AG09309 (cell line): ENCODE results near the gene PTPN14.
"Not testable (repeated sequence)": the region's sequence is repeated elsewhere in the genome, so short reads cannot be mapped to it uniquely, and the experiment has no call there.

Experiments
- DNase-seq: peaks from one replicate; pipeline ENCODE4 v3.0.0-alpha.2; 2010; ENCODE audit warnings: low read depth
- H3K4me3 ChIP-seq: 2 replicates; pipeline ENCODE4 v1.5.1; 2011; ENCODE audit warnings: mild to moderate bottlenecking, low read depth, low read length, moderate library complexity; ENCODE audit not compliant: control insufficient read depth
- TF ChIP-seq, protein P1 (sequence below): IDR thresholded peaks from 2 replicates; pipeline ENCODE4 v1.5.1; 2011; ENCODE audit warnings: mild to moderate bottlenecking, low read depth, low read length, inconsistent platforms; ENCODE audit not compliant: insufficient read depth, control insufficient read depth; ENCODE audit errors: missing control alignments

Gene PTPN14

DNA sequence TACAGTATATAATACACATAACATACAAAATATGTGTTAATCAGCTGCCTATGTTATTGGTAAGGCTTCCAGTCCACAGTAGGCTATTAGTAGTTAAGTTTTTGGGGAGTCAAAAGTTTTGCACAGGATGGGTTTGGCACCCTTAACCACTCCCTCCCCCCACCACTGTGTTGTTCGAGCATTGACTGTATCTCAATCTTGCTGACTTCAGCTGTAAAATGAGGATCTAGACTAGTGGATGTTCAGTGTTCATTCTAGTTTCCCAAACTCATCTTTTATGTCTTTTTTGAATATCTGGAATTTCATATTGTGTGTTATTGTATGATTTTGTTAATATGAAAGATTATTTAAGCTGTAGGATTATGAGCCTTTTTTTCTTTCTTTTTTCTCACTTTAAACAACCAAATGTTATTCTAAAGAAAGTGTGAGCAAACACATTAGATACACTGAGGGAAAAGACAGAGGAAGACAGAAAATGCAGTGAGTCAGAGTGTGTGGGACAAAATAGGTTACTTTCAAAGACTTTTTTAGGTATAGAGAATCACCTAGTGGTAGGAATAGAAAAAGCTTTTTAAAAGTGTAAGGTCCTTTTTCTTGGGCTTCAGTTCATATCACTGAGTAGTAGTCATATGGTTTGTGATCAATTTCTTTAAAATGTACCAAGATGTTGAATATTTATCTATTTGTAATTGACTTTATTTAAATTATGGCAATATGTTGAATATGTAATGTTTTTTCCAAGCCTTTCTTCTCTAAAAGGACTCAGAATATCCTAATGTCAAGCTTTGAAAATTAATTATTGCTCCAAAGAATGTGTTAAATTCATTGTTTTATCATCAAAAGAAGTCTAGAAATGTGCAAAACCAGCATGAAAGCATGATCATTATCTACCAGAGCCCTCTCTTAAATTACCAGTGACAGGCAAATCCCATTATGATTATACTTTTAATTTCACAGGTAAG, 33.7 kb upstream of the PTPN14 start:
- DNase-seq = no peak
- no peak overlapping the region for H3K4me3 ChIP-seq
- TF ChIP-seq, protein P1, sequence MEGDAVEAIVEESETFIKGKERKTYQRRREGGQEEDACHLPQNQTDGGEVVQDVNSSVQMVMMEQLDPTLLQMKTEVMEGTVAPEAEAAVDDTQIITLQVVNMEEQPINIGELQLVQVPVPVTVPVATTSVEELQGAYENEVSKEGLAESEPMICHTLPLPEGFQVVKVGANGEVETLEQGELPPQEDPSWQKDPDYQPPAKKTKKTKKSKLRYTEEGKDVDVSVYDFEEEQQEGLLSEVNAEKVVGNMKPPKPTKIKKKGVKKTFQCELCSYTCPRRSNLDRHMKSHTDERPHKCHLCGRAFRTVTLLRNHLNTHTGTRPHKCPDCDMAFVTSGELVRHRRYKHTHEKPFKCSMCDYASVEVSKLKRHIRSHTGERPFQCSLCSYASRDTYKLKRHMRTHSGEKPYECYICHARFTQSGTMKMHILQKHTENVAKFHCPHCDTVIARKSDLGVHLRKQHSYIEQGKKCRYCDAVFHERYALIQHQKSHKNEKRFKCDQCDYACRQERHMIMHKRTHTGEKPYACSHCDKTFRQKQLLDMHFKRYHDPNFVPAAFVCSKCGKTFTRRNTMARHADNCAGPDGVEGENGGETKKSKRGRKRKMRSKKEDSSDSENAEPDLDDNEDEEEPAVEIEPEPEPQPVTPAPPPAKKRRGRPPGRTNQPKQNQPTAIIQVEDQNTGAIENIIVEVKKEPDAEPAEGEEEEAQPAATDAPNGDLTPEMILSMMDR = peak; percentile 64

DNA sequence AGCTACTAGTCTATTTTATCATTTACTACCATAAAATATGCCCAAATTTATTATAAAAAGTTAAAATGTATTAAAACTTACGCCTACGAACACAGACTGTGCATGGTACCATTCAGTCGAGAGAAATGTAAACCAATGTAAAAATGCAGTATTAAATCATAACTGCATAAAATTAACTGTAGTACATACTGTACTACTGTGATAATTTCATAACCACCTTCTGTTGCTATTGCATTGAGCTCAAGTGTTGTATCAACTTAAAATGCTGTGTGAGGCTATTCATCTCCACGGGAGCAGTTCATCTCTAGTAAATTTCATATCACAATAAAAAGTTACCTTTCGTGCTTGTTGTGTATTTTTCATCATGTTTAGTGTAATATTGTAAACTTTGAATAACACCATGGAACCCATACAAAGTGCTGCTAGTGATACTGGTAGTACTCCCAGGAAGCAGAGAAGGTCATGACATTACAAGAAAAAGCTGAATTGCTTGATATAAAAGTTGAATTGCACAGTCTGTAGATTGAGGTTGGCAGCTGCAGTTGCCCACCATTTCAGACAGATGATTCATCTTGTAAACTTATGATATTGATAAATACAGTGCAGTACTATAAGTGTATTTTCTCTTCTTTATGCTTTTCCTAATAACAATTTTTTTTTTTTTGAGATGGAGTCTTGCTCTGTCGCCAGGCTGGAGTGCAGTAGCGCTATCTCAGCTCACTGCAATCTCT, 32.6 kb upstream of the PTPN14 start:
- H3K4me3 ChIP-seq = no peak overlapping the region
- no peak for DNase-seq
- TF ChIP-seq, protein P1 = no peak

DNA sequence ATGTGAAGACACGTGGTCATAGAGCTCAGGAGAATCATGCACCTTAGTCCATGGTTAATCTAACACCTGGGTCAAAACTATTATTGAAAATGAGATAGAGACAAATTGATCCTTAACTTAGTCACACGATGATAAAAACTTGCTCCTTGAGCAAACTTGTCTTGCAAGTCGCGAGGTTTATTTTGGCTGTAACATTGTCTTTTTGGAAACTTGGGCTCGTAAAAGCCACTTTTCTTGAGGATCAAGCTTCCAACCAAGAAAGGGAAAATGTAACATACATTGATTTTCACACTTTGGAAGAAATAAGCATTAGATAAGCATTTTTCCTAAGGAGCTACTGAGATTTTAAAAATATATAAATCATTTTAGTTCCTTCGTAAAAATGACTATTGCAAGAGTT, 31.7 kb upstream of the PTPN14 start:
- H3K4me3 ChIP-seq = no peak overlapping the region
- DNase-seq = no peak
- TF ChIP-seq, protein P1 = no peak

DNA sequence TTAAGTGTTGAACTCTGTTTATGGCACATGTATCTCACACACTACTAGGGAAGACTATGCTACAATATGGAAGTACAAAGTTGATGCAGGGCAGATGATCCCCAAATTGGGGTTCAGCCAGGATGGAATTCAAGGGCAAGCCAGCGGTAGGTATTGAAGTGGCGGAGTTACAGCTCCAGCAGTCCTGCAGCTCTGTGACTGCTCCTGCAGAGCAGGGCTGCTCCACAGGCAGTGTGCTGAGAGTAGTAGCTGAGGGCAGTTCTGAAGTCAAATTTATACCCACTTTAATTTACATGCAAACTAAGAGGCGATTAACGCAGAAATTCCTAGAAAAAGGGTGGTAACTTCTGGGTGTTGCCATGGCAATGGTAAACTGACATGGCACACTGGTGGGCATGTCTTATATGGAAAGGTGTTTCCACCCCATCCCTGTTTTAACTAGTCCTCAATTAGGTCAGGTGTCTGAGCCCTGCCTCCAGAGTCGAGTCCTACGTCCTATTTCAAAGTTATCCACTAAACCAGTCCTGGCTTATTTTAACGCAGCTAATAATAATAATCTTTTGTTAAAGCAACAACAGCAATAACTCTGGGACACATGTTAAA, 31.0 kb upstream of the PTPN14 start:
- no peak overlapping the region for H3K4me3 ChIP-seq
- no peak for DNase-seq
- TF ChIP-seq, protein P1 = no peak

DNA sequence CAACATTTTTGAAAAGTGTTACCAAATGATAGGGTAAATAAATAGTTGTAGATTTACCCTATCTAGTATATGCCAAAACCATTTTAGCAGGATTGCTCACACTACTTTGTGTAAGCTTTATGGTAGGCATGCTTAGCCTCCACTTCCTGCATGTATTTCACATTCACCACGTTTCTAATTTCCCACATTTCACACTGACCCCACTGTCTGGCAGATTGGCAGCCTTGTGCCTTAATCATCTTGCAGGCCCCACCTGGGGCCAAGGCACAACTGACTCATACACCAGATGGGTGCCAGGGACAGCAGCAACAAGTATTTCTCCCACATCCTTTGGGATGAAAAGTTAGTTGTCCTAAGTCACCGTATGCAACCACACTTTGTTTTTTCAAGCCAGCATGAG, 30.4 kb upstream of the PTPN14 start:
- no peak overlapping the region for H3K4me3 ChIP-seq
- TF ChIP-seq, protein P1 = no peak
- DNase-seq = no peak

DNA sequence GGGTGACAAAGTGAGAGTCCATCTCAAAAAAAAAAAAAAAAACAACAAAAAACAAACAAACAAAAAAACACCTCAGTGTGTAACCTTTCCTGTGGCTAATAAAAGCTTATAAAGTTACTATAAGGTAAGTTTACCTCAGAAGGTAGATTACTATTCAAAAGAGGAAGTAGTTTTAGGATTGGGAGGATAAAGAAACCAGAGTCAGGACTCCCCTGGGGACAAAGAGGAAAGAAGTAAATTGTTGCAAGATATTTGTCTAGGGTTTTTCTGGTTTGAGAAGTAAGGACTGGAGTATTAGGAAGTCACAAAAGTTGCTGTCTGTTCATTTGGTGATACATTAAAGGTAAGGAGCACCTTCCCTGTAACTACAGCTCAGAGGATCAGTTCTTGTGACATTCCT, 27.8 kb upstream of the PTPN14 start:
- TF ChIP-seq, protein P1 = no peak
- no peak overlapping the region for H3K4me3 ChIP-seq
- no peak for DNase-seq

DNA sequence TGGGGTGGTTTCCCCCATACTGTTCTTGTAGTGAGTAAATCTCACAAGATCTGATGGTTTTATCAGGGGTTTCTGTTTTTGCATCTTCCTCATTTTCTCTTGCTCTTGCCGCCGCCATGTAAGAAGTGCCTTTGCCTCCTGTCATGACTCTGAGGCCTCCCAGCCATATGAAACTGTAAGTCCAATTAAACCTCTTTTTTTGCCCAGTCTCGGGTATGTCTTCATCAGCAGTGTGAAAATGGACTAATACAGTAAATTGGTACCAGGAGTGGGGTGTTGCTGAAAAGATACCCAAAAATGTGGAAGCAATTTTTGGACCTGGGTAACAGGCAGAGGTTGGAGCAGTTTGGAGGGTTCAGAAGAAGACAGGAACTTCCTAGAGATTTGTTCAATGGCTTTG, 24.7 kb upstream of the PTPN14 start:
- H3K4me3 ChIP-seq, DNase-seq: not testable (repeated sequence)
